Transverse colon (tissue), 4 donors: ENCODE measurements around the gene NEU2. TPM values are rescaled to one million over a fixed set of nuclear protein-coding genes. Genes with fewer than 3 reads are reported as not detected.

Experiments used
- DNase-seq: peaks from one replicate; pipeline ENCODE4 v3.0.0-alpha.2; 2019
- H3K27ac ChIP-seq, 4 donors: fragments of 200-600 bp; sonication (generic); 2 replicates each; pipeline ENCODE4 v1.5.1; 2016 to 2018; ENCODE audit warnings: inconsistent platforms in 4 of 4
- H3K27me3 ChIP-seq: fragments of 200-600 bp; sonication (generic); 2 replicates; pipeline ENCODE4 v1.5.1; 2017; ENCODE audit warnings: inconsistent platforms
- H3K36me3 ChIP-seq, 4 donors: fragments of 200-600 bp; sonication (generic); 2 replicates each; pipeline ENCODE4 v1.5.1; 2017 to 2019; ENCODE audit warnings: inconsistent platforms in 4 of 4
- H3K4me1 ChIP-seq, 4 donors: fragments of 200-600 bp; sonication (generic); 2 replicates each; pipeline ENCODE4 v1.5.1; 2017 to 2020; ENCODE audit warnings: inconsistent platforms in 4 of 4
- H3K4me3 ChIP-seq, 4 donors: fragments of 200-600 bp; sonication (generic); 1 replicate in 1 of 4; 2 replicates in 3 of 4; pipeline versions ENCODE4 v1.5.1 to v1.6.1; 2017 to 2019; ENCODE audit warnings: inconsistent platforms in 4 of 4
- H3K9me3 ChIP-seq, 2 donors: fragments of 200-600 bp; sonication (generic); 2 replicates each; pipeline ENCODE4 v1.5.1; 2017 to 2019; ENCODE audit warnings: inconsistent platforms in 2 of 2
- CTCF ChIP-seq, 5 experiments: fragments of 200-600 bp in 3 of 5; fragments of 450-650 bp in 2 of 5; sonication (generic) in 3 of 5; IDR thresholded peaks; 1 replicate in 2 of 5; 2 replicates in 3 of 5; pipeline ENCODE4 v1.5.1; 2016 to 2017; ENCODE audit warnings: antibody characterized with exemption in 5 of 5, inconsistent platforms in 3 of 5, mild to moderate bottlenecking in 2 of 5, moderate library complexity in 1 of 5
- EP300 ChIP-seq: sonication (generic); formaldehyde crosslinking; IDR thresholded peaks from one replicate; pipeline ENCODE4 v1.6.1; 2017; ENCODE audit warnings: antibody characterized with exemption, low read depth
- POLR2A ChIP-seq: fragments of 450-650 bp; IDR thresholded peaks from one replicate; pipeline ENCODE4 v1.6.1; 2016; ENCODE audit warnings: antibody characterized with exemption, mild to moderate bottlenecking, moderate library complexity
- POLR2AphosphoS5 ChIP-seq, 3 donors: sonication (generic); formaldehyde crosslinking; IDR thresholded peaks; one replicate each; pipeline ENCODE4 v1.6.1; 2016; ENCODE audit warnings: antibody characterized with exemption in 3 of 3
- WGBS, 2 donors: methylation state at CpG; one replicate each; pipeline ENCODE4 v1.1.5; 2018; ENCODE audit warnings: low coverage in 1 of 2; 5-methylcytosine and 5-hydroxymethylcytosine counted together
- in situ Hi-C, 4 donors: fragments of 200-750 bp; cut with MboI; loops; one replicate each; pipeline versions ENCODE4 v1.15.0 to v1.15.1; 2017; ENCODE audit warnings: low sequenced_read_pairs in 3 of 4, low pct_ligation_motif_present in 1 of 4, low pct_unique_long_range_greater_than_20kb in 1 of 4
- intact Hi-C: fragments of 100-400 bp; cut with DNase I; formaldehyde crosslinking; loops from one replicate; pipeline ENCODE4 v1.15.1; 2023; ENCODE audit warnings: low total_unique reads
- total RNA-seq, 4 donors: library from RNA; depleted of rRNA; stranded (reverse); fragments of >200 nt; gene quantifications; one replicate each; pipeline ENCODE4 v1.1.0, GENCODE V29; 2016

The NEU2 gene
- total RNA-seq, 4 donors from 2014 or later = 0.41 TPM; not detected in 3

GRCh38 chr2:233007270-233007669, 25.2 kb upstream of the NEU2 start:
- no peak overlapping the region for H3K4me3 ChIP-seq
- DNase-seq = no peak
- intact Hi-C loops (no loop called here), in situ Hi-C loops (no loop called here)
- no peaks in the 10 kb centered on the region for H3K9me3 ChIP-seq
- no peaks in the 10 kb centered on the region for H3K27me3 ChIP-seq
- no peak for TF ChIP-seq CTCF (IDR thresholded peaks at IDR 0.05)
- H3K36me3 ChIP-seq = no peaks in the 10 kb centered on the region
- H3K27ac ChIP-seq = no peak overlapping the region
- H3K4me1 ChIP-seq = peaks cover 0 to 13% (median 0%) of the 10 kb centered on the region in 4 donors
- 61 to 88% methylated on average over 3 to 7 of the region's 7 CpGs for WGBS, 2 donors

- TF ChIP-seq EP300 = no peak
- no peak for TF ChIP-seq CTCF (IDR thresholded peaks at IDR 0.05)
- no peak for TF ChIP-seq POLR2A
- TF ChIP-seq POLR2AphosphoS5 (IDR thresholded peaks at IDR 0.05) = no peak
- intact Hi-C loops (no loop called here), in situ Hi-C loops (no loop called here)
- H3K27ac ChIP-seq = no peak overlapping the region
- no peaks in the 10 kb centered on the region for H3K9me3 ChIP-seq
- WGBS, 2 donors = 63 to 75% methylated on average over 1 to 3 of the region's 3 CpGs
- no peaks in the 10 kb centered on the region for H3K36me3 ChIP-seq
- H3K4me1 ChIP-seq = peaks cover 0 to 13% (median 0%) of the 10 kb centered on the region in 4 donors
- no peak for DNase-seq
- H3K27me3 ChIP-seq = no peaks in the 10 kb centered on the region
- H3K4me3 ChIP-seq = no peak overlapping the region
These were observed 24.7 kb upstream of the NEU2 start for GRCh38 chr2:233007739-233008138.

GRCh38 chr2:233009661-233010060, 22.8 kb upstream of the NEU2 start:
- intact Hi-C loops = no loop called here
- in situ Hi-C loops = no loop called here
- no peak for DNase-seq
- Histone ChIP-seq H3K4me1 (peaks cover 0 to 17% (median 2%) of the 10 kb centered on the region in 4 donors), H3K9me3 (no peaks in the 10 kb centered on the region), H3K4me3 (no peak overlapping the region), H3K27ac (no peak overlapping the region), H3K27me3 (no peaks in the 10 kb centered on the region), H3K36me3 (no peaks in the 10 kb centered on the region)
- TF ChIP-seq CTCF (IDR thresholded peaks at IDR 0.05) (no peak), POLR2AphosphoS5 (IDR thresholded peaks at IDR 0.05) (no peak), EP300 (no peak), POLR2A (no peak)
- whole genome bisulfite sequencing, 2 donors = 88 to 100% methylated on average over 1 to 3 of the region's 3 CpGs

- Histone ChIP-seq H3K9me3 (no peaks in the 10 kb centered on the region), H3K36me3 (no peaks in the 10 kb centered on the region), H3K27ac (no peak overlapping the region), H3K4me3 (no peak overlapping the region), H3K4me1 (peaks cover 0 to 17% (median 2%) of the 10 kb centered on the region in 4 donors), H3K27me3 (no peaks in the 10 kb centered on the region)
- no peak for DNase-seq
- 81% methylated on average over 9 of the region's 9 CpGs; no CpG with 5 or more reads in 1 of the 2 donors for WGBS, 2 donors
- intact Hi-C loops = no loop called here
- in situ Hi-C loops = no loop called here
- TF ChIP-seq POLR2A (no peak), EP300 (no peak), POLR2AphosphoS5 (IDR thresholded peaks at IDR 0.05) (no peak), CTCF (IDR thresholded peaks at IDR 0.05) (no peak)
These were observed 21.8 kb upstream of the NEU2 start for GRCh38 chr2:233010569-233011267.
